Measurements from ENCODE around the gene MALRD1. TPM values are rescaled to one million over a fixed set of nuclear protein-coding genes. Genes with fewer than 3 reads are reported as not detected.

The MALRD1 gene
- total RNA-seq, 1 donor from 2014 or later = 0.45 TPM

GRCh38 chr10:19021162-19021561 is 27.4 kb upstream of the MALRD1 start:
- Histone ChIP-seq H3K27ac (ENCODE audit: low read depth, low read length) (no peak overlapping the region), H3K9ac (ENCODE audit: low read length) (no peak overlapping the region), H3K9me3 (ENCODE audit: insufficient read depth, low read depth, low read length) (no peaks in the 10 kb centered on the region), H3K79me2 (ENCODE audit: insufficient read depth, low read length) (no peaks in the 10 kb centered on the region), H3K36me3 (ENCODE audit: insufficient read depth, low read length) (no peaks in the 10 kb centered on the region), H3K27me3 (ENCODE audit: insufficient read depth, low read length) (no peaks in the 10 kb centered on the region), H4K20me1 (ENCODE audit: insufficient read depth, low read length) (no peaks in the 10 kb centered on the region), H2AFZ (ENCODE audit: low read depth, low read length) (no peak overlapping the region), H3K4me2 (ENCODE audit: low read length) (no peak overlapping the region), H3K4me3 (ENCODE audit: insufficient read depth, low read depth, low read length) (no peak overlapping the region), H3K4me1 (ENCODE audit: insufficient read depth, low read length) (no peaks in the 10 kb centered on the region)
- H3K4me3 Mint-ChIP-seq (ENCODE audit: unreplicated experiment) = no peak overlapping the region
- H3K36me3 Mint-ChIP-seq (ENCODE audit: low read depth, unreplicated experiment) = no peaks in the 10 kb centered on the region
- H3K9me3 Mint-ChIP-seq (ENCODE audit: unreplicated experiment) = peaks cover 3% of the 10 kb centered on the region
- FAIRE-seq = no peak
- no peaks in the 10 kb centered on the region for H3K27me3 Mint-ChIP-seq (ENCODE audit: low read depth, unreplicated experiment)
- no peak for DNase-seq (ENCODE audit: low read depth)
- TF ChIP-seq, protein P1, sequence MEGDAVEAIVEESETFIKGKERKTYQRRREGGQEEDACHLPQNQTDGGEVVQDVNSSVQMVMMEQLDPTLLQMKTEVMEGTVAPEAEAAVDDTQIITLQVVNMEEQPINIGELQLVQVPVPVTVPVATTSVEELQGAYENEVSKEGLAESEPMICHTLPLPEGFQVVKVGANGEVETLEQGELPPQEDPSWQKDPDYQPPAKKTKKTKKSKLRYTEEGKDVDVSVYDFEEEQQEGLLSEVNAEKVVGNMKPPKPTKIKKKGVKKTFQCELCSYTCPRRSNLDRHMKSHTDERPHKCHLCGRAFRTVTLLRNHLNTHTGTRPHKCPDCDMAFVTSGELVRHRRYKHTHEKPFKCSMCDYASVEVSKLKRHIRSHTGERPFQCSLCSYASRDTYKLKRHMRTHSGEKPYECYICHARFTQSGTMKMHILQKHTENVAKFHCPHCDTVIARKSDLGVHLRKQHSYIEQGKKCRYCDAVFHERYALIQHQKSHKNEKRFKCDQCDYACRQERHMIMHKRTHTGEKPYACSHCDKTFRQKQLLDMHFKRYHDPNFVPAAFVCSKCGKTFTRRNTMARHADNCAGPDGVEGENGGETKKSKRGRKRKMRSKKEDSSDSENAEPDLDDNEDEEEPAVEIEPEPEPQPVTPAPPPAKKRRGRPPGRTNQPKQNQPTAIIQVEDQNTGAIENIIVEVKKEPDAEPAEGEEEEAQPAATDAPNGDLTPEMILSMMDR (IDR thresholded peaks at IDR 0.05; ENCODE audit: insufficient read depth, low read depth, low read length) = no peak
- TF ChIP-seq EZH2 (IDR thresholded peaks at IDR 0.05; ENCODE audit: insufficient read depth, low read length) = no peak
- no peak overlapping the region for H3K27ac Mint-ChIP-seq (ENCODE audit: unreplicated experiment)
- H3K4me1 Mint-ChIP-seq (ENCODE audit: low read depth, unreplicated experiment) = peaks cover 7% of the 10 kb centered on the region

- H3K36me3 ChIP-seq (ENCODE audit: insufficient read depth, low read length) = no peaks in the 10 kb centered on the region
- H3K9ac ChIP-seq (ENCODE audit: low read length) = no peak overlapping the region
- H3K27me3 ChIP-seq (ENCODE audit: insufficient read depth, low read length) = no peaks in the 10 kb centered on the region
- no peak overlapping the region for H3K27ac ChIP-seq (ENCODE audit: low read depth, low read length)
- H3K4me2 ChIP-seq (ENCODE audit: low read length) = no peak overlapping the region
- DNase-seq (ENCODE audit: low read depth) (no peak), FAIRE-seq (no peak)
- no peaks in the 10 kb centered on the region for H3K4me1 ChIP-seq (ENCODE audit: insufficient read depth, low read length)
- no peaks in the 10 kb centered on the region for H3K9me3 ChIP-seq (ENCODE audit: insufficient read depth, low read depth, low read length)
- Mint-ChIP-seq H3K36me3 (ENCODE audit: low read depth, unreplicated experiment) (no peaks in the 10 kb centered on the region), H3K9me3 (ENCODE audit: unreplicated experiment) (peaks cover 2% of the 10 kb centered on the region), H3K27me3 (ENCODE audit: low read depth, unreplicated experiment) (no peaks in the 10 kb centered on the region), H3K4me1 (ENCODE audit: low read depth, unreplicated experiment) (peaks cover 4% of the 10 kb centered on the region), H3K4me3 (ENCODE audit: unreplicated experiment) (no peak overlapping the region), H3K27ac (ENCODE audit: unreplicated experiment) (no peak overlapping the region)
- no peak overlapping the region for H2AFZ ChIP-seq (ENCODE audit: low read depth, low read length)
- no peaks in the 10 kb centered on the region for H4K20me1 ChIP-seq (ENCODE audit: insufficient read depth, low read length)
- no peaks in the 10 kb centered on the region for H3K79me2 ChIP-seq (ENCODE audit: insufficient read depth, low read length)
- no peak overlapping the region for H3K4me3 ChIP-seq (ENCODE audit: insufficient read depth, low read depth, low read length)
- TF ChIP-seq, protein P1 (IDR thresholded peaks at IDR 0.05; ENCODE audit: insufficient read depth, low read depth, low read length) = no peak
- TF ChIP-seq EZH2 (IDR thresholded peaks at IDR 0.05; ENCODE audit: insufficient read depth, low read length) = no peak
Observed at GRCh38 chr10:19024611-19025010, 24.0 kb upstream of the MALRD1 start.

GRCh38 chr10:19031763-19032162 is 16.8 kb upstream of the MALRD1 start:
- H3K27ac Mint-ChIP-seq (ENCODE audit: unreplicated experiment) = no peak overlapping the region
- H3K27me3 Mint-ChIP-seq (ENCODE audit: low read depth, unreplicated experiment) = no peaks in the 10 kb centered on the region
- TF ChIP-seq EZH2 (IDR thresholded peaks at IDR 0.05; ENCODE audit: insufficient read depth, low read length) = no peak
- TF ChIP-seq, protein P1 (IDR thresholded peaks at IDR 0.05; ENCODE audit: insufficient read depth, low read depth, low read length) = no peak
- Histone ChIP-seq H3K79me2 (ENCODE audit: insufficient read depth, low read length) (no peaks in the 10 kb centered on the region), H3K27me3 (ENCODE audit: insufficient read depth, low read length) (no peaks in the 10 kb centered on the region), H3K27ac (ENCODE audit: low read depth, low read length) (no peak overlapping the region), H3K4me3 (ENCODE audit: insufficient read depth, low read depth, low read length) (no peak overlapping the region), H2AFZ (ENCODE audit: low read depth, low read length) (no peak overlapping the region), H3K9me3 (ENCODE audit: insufficient read depth, low read depth, low read length) (no peaks in the 10 kb centered on the region), H3K4me2 (ENCODE audit: low read length) (no peak overlapping the region), H4K20me1 (ENCODE audit: insufficient read depth, low read length) (no peaks in the 10 kb centered on the region), H3K9ac (ENCODE audit: low read length) (no peak overlapping the region), H3K36me3 (ENCODE audit: insufficient read depth, low read length) (no peaks in the 10 kb centered on the region), H3K4me1 (ENCODE audit: insufficient read depth, low read length) (no peaks in the 10 kb centered on the region)
- H3K4me1 Mint-ChIP-seq (ENCODE audit: low read depth, unreplicated experiment) = no peaks in the 10 kb centered on the region
- H3K4me3 Mint-ChIP-seq (ENCODE audit: unreplicated experiment) = no peak overlapping the region
- H3K36me3 Mint-ChIP-seq (ENCODE audit: low read depth, unreplicated experiment) = no peaks in the 10 kb centered on the region
- no peak for FAIRE-seq
- peaks cover 3% of the 10 kb centered on the region for H3K9me3 Mint-ChIP-seq (ENCODE audit: unreplicated experiment)
- no peak for DNase-seq (ENCODE audit: low read depth)
